T-helper 2 cell treated with Interferon-gamma antibody and Interleukin-4, amounts not matched to agents 5 μg/mL and 100 μg/mL, for 36 hours (primary cell): Measurements from ENCODE around the gene SERPINF2.
"Not testable (repeated sequence)": the region's sequence is repeated elsewhere in the genome, so short reads cannot be mapped to it uniquely, and the experiment has no call there.

Experiments used
- DNase-seq: peaks from one replicate; pipeline ENCODE4 v3.0.0; 2021; ENCODE audit warnings: low spot score
- H3K27ac Mint-ChIP-seq: one replicate; pipeline ENCODE4 v1.8.0; 2021; ENCODE audit warnings: mild to moderate bottlenecking, mixed read lengths
- H3K27me3 Mint-ChIP-seq: one replicate; pipeline ENCODE4 v1.8.0; 2021; ENCODE audit warnings: low read depth, mixed read lengths
- H3K36me3 Mint-ChIP-seq: one replicate; pipeline ENCODE4 v1.8.0; 2021; ENCODE audit warnings: low read depth, mixed read lengths
- H3K4me1 Mint-ChIP-seq: one replicate; pipeline ENCODE4 v1.8.0; 2021; ENCODE audit warnings: low read depth, mixed read lengths
- H3K4me3 Mint-ChIP-seq: one replicate; pipeline ENCODE4 v1.8.0; 2022; ENCODE audit warnings: mild to moderate bottlenecking, moderate library complexity, mixed read lengths
- H3K9me3 Mint-ChIP-seq: one replicate; pipeline ENCODE4 v1.8.0; 2021; ENCODE audit warnings: mixed read lengths

The SERPINF2 gene

DNA sequence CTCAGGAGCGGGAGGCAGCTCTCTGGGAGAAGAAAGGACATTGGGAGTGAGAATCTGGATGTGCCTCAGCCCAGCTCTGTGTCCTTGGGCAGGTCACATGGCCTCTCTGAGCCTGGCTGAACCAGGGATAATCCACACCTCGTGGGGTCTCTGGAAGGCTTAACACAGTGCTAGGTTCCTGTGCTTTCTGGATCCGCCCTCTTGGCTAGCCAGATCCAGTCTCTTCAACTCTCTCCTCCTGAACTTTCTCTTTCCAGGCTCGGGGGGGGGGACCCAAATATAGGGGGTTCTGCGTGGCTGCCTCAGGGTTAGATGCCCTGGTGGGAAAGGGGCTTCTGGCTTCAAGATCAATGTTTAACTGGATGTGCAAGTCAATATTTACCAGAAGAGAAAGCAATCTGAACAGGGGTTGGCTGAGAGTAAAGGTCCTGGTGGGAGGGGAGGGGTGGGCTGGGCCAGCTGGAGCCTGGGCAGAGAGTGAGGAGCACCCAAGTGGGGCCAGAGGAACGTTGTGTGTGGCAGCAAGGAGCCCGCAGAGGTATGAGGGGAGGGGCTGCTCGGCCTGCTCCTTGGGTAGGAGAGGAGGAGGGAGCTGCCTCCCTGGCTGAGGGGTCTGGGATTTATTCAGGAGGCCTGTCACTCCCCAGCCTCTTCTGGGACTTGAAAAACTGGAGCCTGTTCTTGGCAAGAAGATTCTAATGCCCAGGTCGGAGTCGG, at the start of gene SERPINF2:
SERPINF2 (plus strand) TSS at position 501 of the 717 bp plus-strand sequence. CDS start 2,125 bp downstream, outside the sequence.
- H3K4me1 Mint-ChIP-seq = no peaks in the 10 kb centered on the region
- no peaks in the 10 kb centered on the region for H3K9me3 Mint-ChIP-seq
- no peak for DNase-seq
- no peaks in the 10 kb centered on the region for H3K27me3 Mint-ChIP-seq
- H3K36me3 Mint-ChIP-seq = peaks cover 5% of the 10 kb centered on the region
- H3K27ac Mint-ChIP-seq = no peak within 1 kb of the TSS
- H3K4me3 Mint-ChIP-seq = no peak within 1 kb of the TSS

DNA sequence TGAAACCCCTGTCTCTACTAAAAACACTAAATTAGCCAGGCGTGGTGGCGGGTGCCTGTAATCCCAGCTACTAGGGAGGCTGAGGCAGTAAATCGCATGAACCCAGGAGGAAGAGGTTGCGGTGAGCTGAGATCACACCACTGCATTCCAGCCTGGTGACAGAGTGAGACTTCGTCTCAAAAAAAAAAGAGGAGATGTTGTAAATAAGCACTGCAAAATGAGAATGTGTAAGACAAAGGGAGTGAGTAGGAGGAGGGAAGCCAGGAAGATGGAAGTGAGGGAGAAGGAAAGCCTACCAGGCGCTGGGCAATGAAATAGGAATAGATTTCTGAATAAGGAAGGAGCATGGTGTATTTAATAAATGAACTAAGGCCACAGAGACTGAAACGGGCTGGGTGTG, 49.3 kb upstream of the SERPINF2 start:
- Mint-ChIP-seq H3K9me3 (no peaks in the 10 kb centered on the region), H3K27me3 (peaks cover 5% of the 10 kb centered on the region), H3K36me3 (no peaks in the 10 kb centered on the region), H3K4me1 (peaks cover 3% of the 10 kb centered on the region), H3K4me3 (no peak overlapping the region), H3K27ac (no peak overlapping the region)
- no peak for DNase-seq

GRCh38 chr17:1695365-1695764, 47.3 kb upstream of the SERPINF2 start:
- peaks cover 5% of the 10 kb centered on the region for H3K27me3 Mint-ChIP-seq
- H3K4me1 Mint-ChIP-seq = peaks cover 3% of the 10 kb centered on the region
- no peak for DNase-seq
- no peaks in the 10 kb centered on the region for H3K36me3 Mint-ChIP-seq
- no peak overlapping the region for H3K27ac Mint-ChIP-seq
- H3K9me3 Mint-ChIP-seq = no peaks in the 10 kb centered on the region
- no peak overlapping the region for H3K4me3 Mint-ChIP-seq

- Mint-ChIP-seq H3K4me1 (no peaks in the 10 kb centered on the region), H3K9me3 (no peaks in the 10 kb centered on the region), H3K4me3 (no peak overlapping the region), H3K27me3 (peaks cover 3% of the 10 kb centered on the region), H3K27ac (no peak overlapping the region), H3K36me3 (no peaks in the 10 kb centered on the region)
- no peak for DNase-seq
These were observed 45.0 kb upstream of the SERPINF2 start for GRCh38 chr17:1697681-1698080.

DNA sequence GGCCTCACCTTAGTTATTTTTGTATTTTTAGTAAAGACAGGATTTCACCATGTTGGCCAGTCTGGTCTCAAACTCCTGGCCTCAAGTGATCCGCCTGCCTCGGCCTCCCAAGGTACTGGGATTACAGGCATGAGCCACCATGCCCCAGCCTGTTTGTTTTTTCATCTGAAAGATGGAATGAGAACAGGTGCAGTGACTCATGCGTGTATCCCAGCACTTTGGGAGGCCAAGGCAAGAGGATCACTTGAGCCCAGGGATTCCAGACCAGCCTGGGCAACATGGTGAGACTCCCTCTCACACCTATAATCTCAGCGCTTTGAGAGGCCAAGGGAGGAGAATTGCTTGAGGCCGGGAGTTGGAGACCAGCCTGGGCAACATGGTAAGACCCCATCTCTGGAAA, 42.8 kb upstream of the SERPINF2 start:
- not testable (repeated sequence) for H3K27ac Mint-ChIP-seq, H3K27me3 Mint-ChIP-seq, H3K36me3 Mint-ChIP-seq, H3K9me3 Mint-ChIP-seq, H3K4me1 Mint-ChIP-seq, DNase-seq, H3K4me3 Mint-ChIP-seq

- no peak overlapping the region for H3K4me3 Mint-ChIP-seq
- no peaks in the 10 kb centered on the region for H3K36me3 Mint-ChIP-seq
- no peaks in the 10 kb centered on the region for H3K9me3 Mint-ChIP-seq
- no peak for DNase-seq
- peaks cover 25% of the 10 kb centered on the region for H3K27me3 Mint-ChIP-seq
- H3K27ac Mint-ChIP-seq = no peak overlapping the region
- peaks cover 7% of the 10 kb centered on the region for H3K4me1 Mint-ChIP-seq
These were observed 39.6 kb upstream of the SERPINF2 start for GRCh38 chr17:1703063-1703462.

- no peaks in the 10 kb centered on the region for H3K36me3 Mint-ChIP-seq
- no peak for DNase-seq
- no peak overlapping the region for H3K4me3 Mint-ChIP-seq
- H3K27me3 Mint-ChIP-seq = peaks cover 32% of the 10 kb centered on the region
- no peaks in the 10 kb centered on the region for H3K9me3 Mint-ChIP-seq
- H3K4me1 Mint-ChIP-seq = peaks cover 7% of the 10 kb centered on the region
- no peak overlapping the region for H3K27ac Mint-ChIP-seq
These were observed 37.7 kb upstream of the SERPINF2 start for GRCh38 chr17:1705004-1705403.

DNA sequence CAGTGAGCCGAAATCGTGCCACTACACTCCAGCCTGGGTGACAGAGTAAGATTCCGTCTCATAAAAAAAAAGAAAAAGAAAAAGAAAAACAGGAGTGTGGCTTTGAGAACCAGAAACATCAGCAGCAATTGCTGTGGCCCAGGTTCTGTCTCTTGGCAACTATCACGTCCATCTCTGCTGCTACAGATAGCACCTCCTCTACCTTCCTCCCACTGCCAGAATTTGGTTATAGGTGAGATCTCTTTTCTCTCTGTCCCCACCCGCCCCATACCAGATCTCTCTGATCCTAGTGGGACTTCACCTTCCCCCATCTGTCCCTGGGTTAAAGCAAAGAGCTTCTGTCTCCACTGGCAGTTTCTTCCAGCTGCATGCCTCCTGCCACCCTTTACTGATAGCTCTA, 35.6 kb upstream of the SERPINF2 start:
- H3K4me3 Mint-ChIP-seq = peak overlapping the region; percentile 38
- H3K27me3 Mint-ChIP-seq = peaks cover 48% of the 10 kb centered on the region
- H3K36me3 Mint-ChIP-seq = peaks cover 3% of the 10 kb centered on the region
- no peaks in the 10 kb centered on the region for H3K9me3 Mint-ChIP-seq
- H3K27ac Mint-ChIP-seq = peak overlapping the region; percentile 31
- no peak for DNase-seq
- peaks cover 7% of the 10 kb centered on the region for H3K4me1 Mint-ChIP-seq

DNA sequence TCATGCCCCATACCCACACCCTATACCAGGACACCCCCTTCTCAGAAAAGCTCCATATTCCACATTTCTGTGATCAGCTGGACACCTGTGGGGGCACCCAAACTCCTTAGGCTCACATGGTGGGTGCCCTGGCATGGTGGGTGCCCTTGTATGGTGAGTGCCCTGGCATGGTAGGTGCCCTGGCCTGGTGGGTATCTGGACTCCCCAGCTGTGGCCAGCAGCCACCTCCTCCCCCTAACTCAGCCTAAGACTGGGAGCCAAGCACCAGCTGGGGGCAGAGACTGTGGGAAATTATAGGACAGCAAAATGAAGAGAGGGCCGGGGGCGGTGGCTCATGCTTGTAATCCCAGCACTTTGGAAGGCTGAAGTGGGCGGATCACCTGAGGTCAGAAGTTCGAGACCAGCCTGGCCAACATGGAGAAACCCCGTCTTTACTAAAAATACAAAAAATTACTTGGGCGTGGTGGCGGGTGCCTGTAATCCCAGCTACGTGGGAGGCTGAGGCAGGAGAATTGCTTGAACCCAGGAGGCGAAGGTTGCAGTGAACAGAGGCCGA, 33.8 kb upstream of the SERPINF2 start:
- Mint-ChIP-seq H3K27me3 (peaks cover 53% of the 10 kb centered on the region), H3K36me3 (peaks cover 11% of the 10 kb centered on the region), H3K4me3 (peak overlapping the region; percentile 55)
- not testable (repeated sequence) for H3K9me3 Mint-ChIP-seq, H3K27ac Mint-ChIP-seq, DNase-seq, H3K4me1 Mint-ChIP-seq

GRCh38 chr17:1709403-1709951, 33.2 kb upstream of the SERPINF2 start:
- peaks cover 9% of the 10 kb centered on the region for H3K4me1 Mint-ChIP-seq
- no peaks in the 10 kb centered on the region for H3K9me3 Mint-ChIP-seq
- peaks cover 54% of the 10 kb centered on the region for H3K27me3 Mint-ChIP-seq
- H3K27ac Mint-ChIP-seq = no peak overlapping the region
- no peak for DNase-seq
- no peak overlapping the region for H3K4me3 Mint-ChIP-seq
- peaks cover 11% of the 10 kb centered on the region for H3K36me3 Mint-ChIP-seq

DNA sequence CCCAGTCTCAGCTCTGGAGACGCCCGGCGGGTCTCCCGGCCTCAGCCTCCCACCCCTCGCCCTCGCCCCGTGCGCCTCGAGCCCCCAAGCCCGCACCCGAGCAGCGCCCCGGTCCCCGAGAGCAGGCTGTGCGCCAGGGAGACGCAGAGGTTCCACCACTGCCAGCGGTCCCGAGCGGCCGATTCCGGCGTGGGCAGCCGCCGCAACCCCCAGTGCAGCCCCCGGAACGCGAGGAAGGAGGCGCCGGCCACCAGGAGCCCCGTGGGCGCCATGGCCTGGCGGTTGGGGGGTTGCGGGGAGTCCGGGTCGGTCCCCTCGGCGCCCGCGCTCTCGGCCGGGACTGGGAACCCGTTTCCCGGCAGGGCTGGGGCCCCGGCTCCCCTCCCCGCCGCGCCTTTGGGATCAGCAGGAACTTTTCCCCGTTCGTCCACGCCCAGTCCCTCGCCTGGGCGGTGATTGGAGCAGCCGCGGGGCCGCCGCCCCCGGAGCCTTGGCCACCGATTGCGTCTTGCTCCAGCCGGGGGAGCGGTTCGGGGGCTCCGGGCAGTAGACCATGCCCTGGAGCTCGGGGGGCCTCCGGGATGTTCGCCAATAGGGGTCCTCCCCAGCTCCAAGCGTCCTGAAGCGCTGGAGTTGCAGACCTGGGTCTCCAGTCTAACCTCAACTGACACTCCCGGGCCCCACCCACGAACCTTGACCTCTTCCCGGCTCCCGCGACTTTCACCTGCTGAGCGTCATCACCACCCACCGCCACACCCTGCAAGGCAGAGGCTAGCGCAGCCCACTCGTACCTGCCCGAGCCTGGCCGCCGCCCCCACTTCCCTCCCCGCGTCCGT, 32.5 kb upstream of the SERPINF2 start, which contains the start of gene TLCD2:
TLCD2 (minus strand) TSS at position 407 of the 836 bp plus-strand sequence; CDS start at position 272, 135 bp downstream.
- Mint-ChIP-seq H3K27me3 (peaks cover 51% of the 10 kb centered on the region), H3K27ac (no peak within 1 kb of the TSS), H3K4me1 (peaks cover 11% of the 10 kb centered on the region), H3K9me3 (no peaks in the 10 kb centered on the region), H3K4me3 (peak within 1 kb of the TSS; percentile 65), H3K36me3 (peaks cover 13% of the 10 kb centered on the region)
- DNase-seq = no peak

GRCh38 chr17:1710807-1711553, 31.7 kb upstream of the SERPINF2 start:
- no peak overlapping the region for H3K27ac Mint-ChIP-seq
- peaks cover 11% of the 10 kb centered on the region for H3K4me1 Mint-ChIP-seq
- peaks cover 46% of the 10 kb centered on the region for H3K27me3 Mint-ChIP-seq
- no peaks in the 10 kb centered on the region for H3K9me3 Mint-ChIP-seq
- no peak for DNase-seq
- H3K4me3 Mint-ChIP-seq = peak overlapping the region; percentile 65
- H3K36me3 Mint-ChIP-seq = peaks cover 13% of the 10 kb centered on the region

- DNase-seq = no peak
- no peaks in the 10 kb centered on the region for H3K9me3 Mint-ChIP-seq
- peak overlapping the region; percentile 2 for H3K4me3 Mint-ChIP-seq
- no peak overlapping the region for H3K27ac Mint-ChIP-seq
- H3K4me1 Mint-ChIP-seq = peaks cover 13% of the 10 kb centered on the region
- peaks cover 43% of the 10 kb centered on the region for H3K27me3 Mint-ChIP-seq
- H3K36me3 Mint-ChIP-seq = peaks cover 13% of the 10 kb centered on the region
These were observed 30.9 kb upstream of the SERPINF2 start for GRCh38 chr17:1711804-1712203.
